Endothelial cell of umbilical vein (primary cell): ENCODE results near the gene MBOAT1. TPM values are rescaled to one million over a fixed set of nuclear protein-coding genes. Genes with fewer than 3 reads are reported as not detected.

Experiments used
- BruUV-seq: library from RNA; stranded (reverse); fragments of 400-500 nt; replicated peaks from 2 replicates; lab custom pipeline; 2021; lab: Mats Ljungman, UMichigan
- CTCF ChIA-PET: fragments of 300-600, 350-600 bp; sonication (Branson Sonifier 250); formaldehyde crosslinking; loops from one replicate; lab custom pipeline; 2021; ENCODE audit warnings: antibody characterized with exemption, inconsistent platforms; lab: Charles Lee
- POLR2A ChIA-PET: fragments of 300-600, 350-600 bp; sonication (Branson Sonifier 250); formaldehyde crosslinking; loops from one replicate; lab custom pipeline; 2021; ENCODE audit warnings: antibody characterized with exemption, inconsistent platforms; lab: Charles Lee
- DNase-seq: peaks from one replicate; pipeline ENCODE4 v3.0.0-alpha.2; 2011; ENCODE audit warnings: low read depth, low spot score
- FAIRE-seq: peaks from 2 replicates; lab custom pipeline; 2011; peaks lifted over from hg19 to GRCh38; lab: Jason Lieb, UNC
- H2AFZ ChIP-seq: 2 replicates; pipeline ENCODE4 v1.6.0; 2012; ENCODE audit warnings: low read depth, low read length, control low read depth, inconsistent platforms
- H3K27ac ChIP-seq: 2 replicates; pipeline ENCODE4 v1.5.1; 2011; ENCODE audit warnings: low read depth, mild to moderate bottlenecking, control low read depth, low read length, moderate library complexity; ENCODE audit not compliant: insufficient read depth
- H3K27me3 ChIP-seq, 2 experiments: 2 replicates each; pipeline versions ENCODE4 v1.6.0 to v1.6.1; 2011; ENCODE audit warnings: low read length in 2 of 2, mixed read lengths in 1 of 2; ENCODE audit not compliant: control insufficient read depth in 2 of 2, insufficient read depth in 2 of 2
- H3K36me3 ChIP-seq, 2 experiments: 2 replicates in 1 of 2; 3 replicates in 1 of 2; pipeline ENCODE4 v1.5.1; 2011; ENCODE audit warnings: low read length in 2 of 2, mild to moderate bottlenecking in 1 of 2, moderate library complexity in 1 of 2; ENCODE audit not compliant: control insufficient read depth in 2 of 2, insufficient read depth in 2 of 2; ENCODE audit errors: extremely low read depth in 1 of 2
- H3K4me1 ChIP-seq: 3 replicates; pipeline ENCODE4 v1.5.1; 2011; ENCODE audit warnings: mild to moderate bottlenecking, low read length; ENCODE audit not compliant: control insufficient read depth, insufficient read depth; ENCODE audit errors: extremely low read depth
- H3K4me2 ChIP-seq: 2 replicates; pipeline ENCODE4 v1.6.1; 2011; ENCODE audit warnings: low read length, control low read depth, mixed read lengths; ENCODE audit not compliant: insufficient read depth
- H3K4me3 ChIP-seq, 3 experiments: fragments of 200-600 bp in 1 of 3; sonication (generic), shearing (Covaris generic) in 1 of 3; replicated peaks in 1 of 3; 2 replicates each; pipeline ENCODE4 v1.5.1; 2011 to 2016; ENCODE audit warnings: control low read depth in 3 of 3, low read length in 3 of 3, mild to moderate bottlenecking in 2 of 3, inconsistent platforms in 1 of 3, low read depth in 1 of 3, moderate library complexity in 1 of 3; ENCODE audit not compliant: insufficient read depth in 1 of 3
- H3K79me2 ChIP-seq: 2 replicates; pipeline ENCODE4 v1.6.0; 2012; ENCODE audit warnings: low read length, inconsistent platforms; ENCODE audit not compliant: control insufficient read depth, insufficient read depth
- H3K9ac ChIP-seq: replicated peaks from 2 replicates; pipeline ENCODE3; 2011; ENCODE audit warnings: low read length, control low read depth; ENCODE audit not compliant: insufficient read depth; ENCODE audit errors: extremely low read depth
- H3K9me1 ChIP-seq: replicated peaks from 3 replicates; pipeline ENCODE4 v1.6.0; 2011; ENCODE audit warnings: mild to moderate bottlenecking, low read length; ENCODE audit not compliant: control insufficient read depth, insufficient read depth; ENCODE audit errors: extremely low read depth
- H3K9me3 ChIP-seq: replicated peaks from 2 replicates; pipeline ENCODE4 v1.5.1; 2012; ENCODE audit warnings: low read length, inconsistent platforms; ENCODE audit not compliant: control insufficient read depth, insufficient read depth
- H4K20me1 ChIP-seq: replicated peaks from 2 replicates; pipeline ENCODE3; 2011; ENCODE audit warnings: mild to moderate bottlenecking, low read length; ENCODE audit not compliant: control insufficient read depth, insufficient read depth; ENCODE audit errors: extremely low read depth
- CTCF ChIP-seq, 2 donors: IDR thresholded peaks; 1 replicate in 1 of 2; 2 replicates in 1 of 2; pipeline ENCODE4 v1.5.1; 2011; ENCODE audit warnings: low read length in 2 of 2, mild to moderate bottlenecking in 2 of 2, moderate library complexity in 2 of 2, control low read depth in 1 of 2, inconsistent platforms in 1 of 2, low read depth in 1 of 2; ENCODE audit not compliant: insufficient read depth in 1 of 2; ENCODE audit errors: extremely low read depth in 1 of 2
- EZH2 ChIP-seq: IDR thresholded peaks from 2 replicates; pipeline ENCODE4 v1.6.1; 2012; ENCODE audit warnings: borderline replicate concordance, low read depth, mild to moderate bottlenecking, moderate library complexity, low read length, inconsistent platforms; ENCODE audit not compliant: severe bottlenecking
- JUN ChIP-seq: IDR thresholded peaks from 2 replicates; pipeline ENCODE4 v1.6.1; 2011; ENCODE audit warnings: borderline replicate concordance, low read depth; ENCODE audit not compliant: insufficient read length, insufficient read depth
- MAX ChIP-seq: IDR thresholded peaks from 2 replicates; pipeline ENCODE4 v1.6.1; 2011; ENCODE audit not compliant: insufficient read depth, insufficient read length
- MYC ChIP-seq: IDR thresholded peaks from one replicate; pipeline ENCODE4 v1.6.1; 2011; ENCODE audit warnings: mild to moderate bottlenecking, low read depth, low read length
- POLR2A ChIP-seq: IDR thresholded peaks from 2 replicates; pipeline ENCODE4 v1.6.1; 2012; ENCODE audit warnings: low read depth, mild to moderate bottlenecking, control low read depth, low read length
- POLR2AphosphoS5 ChIP-seq: IDR thresholded peaks from 2 replicates; pipeline ENCODE4 v1.6.1; 2012; ENCODE audit warnings: low read depth, mild to moderate bottlenecking, control low read depth, low read length, moderate library complexity; ENCODE audit not compliant: insufficient read depth
- dilution Hi-C: fragments of 300-500 bp; cut with MboI; formaldehyde crosslinking; loops from one replicate; pipeline ENCODE4 v1.15.0; 2019; ENCODE audit warnings: low sequenced_read_pairs; ENCODE audit not compliant: extremely low pct_ligation_motif_present
- intact Hi-C: fragments of 100-400 bp; cut with micrococcal nuclease; formaldehyde crosslinking; loops from one replicate; pipeline ENCODE4 v1.10.0; 2022
- polyA plus RNA-seq, 4 experiments: library from polyadenylated mRNA; depleted of rRNA in 3 of 4; stranded (reverse) in 3 of 4; unstranded in 1 of 4; fragments of >200 nt; gene quantifications; 2 replicates each; pipeline versions ENCODE4 v1.2.1 to v1.2.3, GENCODE V29; 2011 to 2012; ENCODE audit warnings: missing spikeins in 1 of 4
- total RNA-seq: library from RNA; stranded (reverse); gene quantifications from 2 replicates; pipeline ENCODE4 v1.2.3, GENCODE V29; 2021

Gene MBOAT1
- total and polyA plus RNA-seq, 2 donors (not counting 3 experiments of a cell fraction or from before 2014, with no cell fraction given), result 2.1 to 5.4 TPM

GRCh38 chr6:20236344-20236743 is 24.1 kb upstream of the MBOAT1 start:
- H4K20me1 ChIP-seq, result no peaks in the 10 kb centered on the region
- H3K27me3 ChIP-seq, result no peaks in the 10 kb centered on the region
- no peaks in the 10 kb centered on the region for H3K36me3 ChIP-seq
- no peak overlapping the region for H3K4me3 ChIP-seq
- no peaks in the 10 kb centered on the region for H3K9me3 ChIP-seq
- TF ChIP-seq POLR2A (no peak), EZH2 (no peak), JUN (no peak), POLR2AphosphoS5 (no peak), MYC (no peak)
- dilution Hi-C loops, result no loop called here
- H3K27ac ChIP-seq, result no peak overlapping the region
- no peak overlapping the region for H2AFZ ChIP-seq
- no TSS peak for BruUV-seq
- no peak for DNase-seq
- FAIRE-seq, result no peak
- intact Hi-C loops, result no loop called here
- no peak overlapping the region for H3K9ac ChIP-seq
- H3K9me1 ChIP-seq, result no peaks in the 10 kb centered on the region
- H3K79me2 ChIP-seq, result no peaks in the 10 kb centered on the region
- ChIA-PET CTCF (no interaction called here), POLR2A (no interaction called here)
- no peaks in the 10 kb centered on the region for H3K4me1 ChIP-seq
- no peak overlapping the region for H3K4me2 ChIP-seq

- no peak overlapping the region for H3K4me2 ChIP-seq
- H3K27ac ChIP-seq, result no peak overlapping the region
- no peaks in the 10 kb centered on the region for H3K4me1 ChIP-seq
- ChIA-PET POLR2A (no interaction called here), CTCF (no interaction called here)
- FAIRE-seq (no peak), DNase-seq (no peak)
- BruUV-seq, result no TSS peak
- no peak overlapping the region for H3K9ac ChIP-seq
- no peaks in the 10 kb centered on the region for H3K9me1 ChIP-seq
- H3K27me3 ChIP-seq, result peaks cover 0 to under 1% of the 10 kb centered on the region in 2 experiments
- no peaks in the 10 kb centered on the region for H3K9me3 ChIP-seq
- no peak overlapping the region for H2AFZ ChIP-seq
- H3K79me2 ChIP-seq, result no peaks in the 10 kb centered on the region
- no peaks in the 10 kb centered on the region for H3K36me3 ChIP-seq
- H4K20me1 ChIP-seq, result no peaks in the 10 kb centered on the region
- TF ChIP-seq CTCF (IDR thresholded peaks at IDR 0.05; ENCODE audit: extremely low read depth in 1 of 2, insufficient read depth in 1 of 2, low read depth in 1 of 2, low read length in 2 of 2) (no peak), MYC (no peak), MAX (no peak), EZH2 (no peak)
- dilution Hi-C loops (no loop called here), intact Hi-C loops (no loop called here)
- H3K4me3 ChIP-seq, result no peak overlapping the region
Measured at GRCh38 chr6:20235041-20235440, 22.8 kb upstream of the MBOAT1 start.
